SKM-1 treated with dmso at 0.1 percent for 144 hours (cell line): ENCODE data around the gene URB1.
"Not testable (repeated sequence)": the region's sequence is repeated elsewhere in the genome, so short reads cannot be mapped to it uniquely, and the experiment has no call there.

Source experiments
- DNase-seq: peaks from one replicate; lab custom pipeline; 2025; ENCODE audit not compliant: unreplicated experiment; lab: John Stamatoyannopoulos, UW

The URB1 gene

DNA sequence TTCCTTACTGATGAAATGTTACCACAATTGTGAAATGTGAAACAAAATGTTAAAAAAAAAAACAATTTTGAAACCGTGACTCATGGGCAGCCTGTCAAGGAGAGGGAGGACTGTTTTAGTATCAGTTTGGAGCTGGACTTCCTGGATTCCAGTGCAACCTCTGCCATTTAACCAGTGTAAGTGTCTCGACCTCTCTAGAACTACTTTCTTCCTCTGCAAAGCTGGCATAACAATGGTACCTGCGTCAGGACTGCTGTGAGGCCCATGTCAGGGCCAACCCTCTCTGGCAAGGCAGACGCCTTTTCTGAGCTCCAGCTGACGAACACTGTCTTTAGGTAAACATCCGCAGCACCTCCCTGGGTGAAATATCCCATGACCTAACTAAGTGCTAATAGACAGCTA, 20.9 kb downstream of the URB1 start:
- DNase-seq: no peak

DNA sequence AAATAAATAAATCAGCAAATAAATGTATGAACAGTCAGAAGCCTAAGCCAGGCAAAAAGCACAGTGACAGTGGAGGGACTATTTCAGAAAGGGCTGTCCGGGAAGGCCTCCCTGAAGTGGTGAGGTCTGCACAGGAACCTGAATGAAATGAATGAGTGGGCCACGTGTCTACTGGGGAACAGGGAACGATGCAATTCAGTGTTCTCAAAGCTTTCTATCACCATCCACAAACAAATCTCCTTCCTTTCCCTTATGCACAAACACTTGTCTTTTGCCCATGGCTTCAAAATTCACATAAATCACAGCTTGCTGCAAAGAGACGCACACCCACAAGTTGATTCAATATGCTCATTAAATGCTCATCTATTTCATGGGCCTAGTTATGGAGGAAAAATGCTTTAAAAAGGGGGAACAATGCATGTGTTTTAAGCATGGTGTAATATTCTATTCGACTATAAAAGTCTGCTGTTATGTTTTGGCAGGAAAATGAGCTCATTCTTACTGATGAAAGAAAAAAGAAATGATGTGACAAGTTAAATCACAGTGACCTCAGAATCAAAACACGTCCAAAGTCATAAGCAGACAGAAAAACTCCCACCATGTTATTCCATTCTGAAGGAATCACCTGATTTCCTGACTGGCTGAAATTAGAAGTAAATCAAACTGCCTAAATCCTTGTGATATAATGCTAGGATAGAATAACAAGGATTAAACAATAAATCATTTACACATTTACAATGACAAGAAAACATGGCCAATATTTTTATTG, 21.6 kb downstream of the URB1 start:
- DNase-seq: no peak

DNA sequence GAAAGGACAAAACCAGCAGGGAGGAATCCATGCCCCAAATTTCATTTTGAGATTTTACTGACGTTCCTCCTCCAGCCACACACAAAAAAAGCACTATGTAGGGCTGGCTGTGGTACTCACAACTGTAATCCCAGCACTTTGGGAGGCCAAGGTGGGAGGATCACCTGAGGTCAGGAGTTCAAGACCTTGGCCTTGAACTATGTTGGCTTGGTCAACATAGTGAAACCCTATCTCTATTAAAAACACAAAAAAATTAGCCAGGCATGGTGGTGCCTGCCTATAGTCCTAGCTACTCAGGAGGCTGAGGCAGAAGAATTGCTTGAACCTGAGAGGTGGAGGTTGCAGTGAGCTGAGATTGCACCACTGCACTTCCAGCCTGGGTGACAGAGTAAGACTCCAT, 23.9 kb downstream of the URB1 start:
- not testable (repeated sequence) for DNase-seq

DNA sequence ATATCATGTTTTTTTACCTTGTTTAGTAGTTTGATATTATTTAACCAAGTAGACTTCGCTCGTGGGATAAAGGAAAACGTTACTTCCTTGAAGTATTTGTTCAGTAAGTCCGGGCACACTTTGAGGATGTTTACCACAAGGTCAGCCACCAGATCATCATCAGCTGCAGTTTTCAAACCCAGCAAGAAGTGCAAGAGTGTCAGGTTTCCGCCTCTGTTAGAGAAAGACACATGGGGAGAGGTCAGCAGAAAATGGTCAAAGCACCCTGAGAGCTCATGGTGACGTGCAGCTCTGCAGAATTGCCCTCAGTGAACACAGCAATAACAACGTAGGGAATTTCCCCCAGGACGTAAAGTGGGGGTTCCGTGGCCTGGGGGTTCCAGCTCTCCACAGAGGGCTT, 24.4 kb downstream of the URB1 start:
- no peak for DNase-seq

DNA sequence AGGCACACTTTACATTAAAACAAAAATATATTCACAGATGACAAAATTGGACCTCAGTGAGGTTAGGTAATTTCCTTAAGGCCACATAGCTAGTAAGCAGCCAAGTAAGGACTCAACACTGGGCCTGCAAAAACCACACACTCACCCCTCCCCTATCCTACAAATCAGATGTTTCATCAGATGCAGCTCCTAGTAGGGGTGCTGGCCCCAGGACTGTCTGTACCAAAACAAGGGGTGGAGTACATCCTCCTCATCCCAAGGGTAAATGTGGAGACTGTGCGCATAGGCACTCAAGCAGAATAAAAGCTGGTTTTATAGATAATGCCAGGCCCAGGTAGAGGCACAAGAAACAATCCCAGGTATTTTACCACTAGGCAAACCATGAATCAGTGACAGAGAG, 25.7 kb downstream of the URB1 start:
- no peak for DNase-seq

DNA sequence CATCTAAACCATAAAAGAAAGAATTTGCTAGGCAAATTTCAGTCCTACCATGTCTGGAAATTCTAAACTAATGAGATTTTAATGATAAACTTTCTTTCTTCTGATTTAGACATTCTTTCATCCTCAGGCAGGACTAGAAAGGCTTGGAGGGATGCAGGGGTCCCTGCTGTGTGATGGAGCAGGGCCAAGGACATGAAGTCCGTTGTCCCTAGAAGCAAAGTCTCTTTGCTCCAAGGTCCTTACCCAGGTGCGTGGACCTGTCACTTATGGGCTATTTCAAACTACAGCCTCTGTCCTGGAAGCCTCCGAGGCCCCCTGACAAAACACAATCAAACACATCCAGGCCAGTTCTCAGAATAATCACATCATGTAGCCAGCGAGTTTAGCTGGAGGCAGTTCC, 26.6 kb downstream of the URB1 start:
- DNase-seq: no peak

- no peak for DNase-seq
These were observed 28.0 kb downstream of the URB1 start for GRCh38 chr21:32364796-32365195.

GRCh38 chr21:32364387-32364786, 28.4 kb downstream of the URB1 start:
- DNase-seq: no peak

DNA sequence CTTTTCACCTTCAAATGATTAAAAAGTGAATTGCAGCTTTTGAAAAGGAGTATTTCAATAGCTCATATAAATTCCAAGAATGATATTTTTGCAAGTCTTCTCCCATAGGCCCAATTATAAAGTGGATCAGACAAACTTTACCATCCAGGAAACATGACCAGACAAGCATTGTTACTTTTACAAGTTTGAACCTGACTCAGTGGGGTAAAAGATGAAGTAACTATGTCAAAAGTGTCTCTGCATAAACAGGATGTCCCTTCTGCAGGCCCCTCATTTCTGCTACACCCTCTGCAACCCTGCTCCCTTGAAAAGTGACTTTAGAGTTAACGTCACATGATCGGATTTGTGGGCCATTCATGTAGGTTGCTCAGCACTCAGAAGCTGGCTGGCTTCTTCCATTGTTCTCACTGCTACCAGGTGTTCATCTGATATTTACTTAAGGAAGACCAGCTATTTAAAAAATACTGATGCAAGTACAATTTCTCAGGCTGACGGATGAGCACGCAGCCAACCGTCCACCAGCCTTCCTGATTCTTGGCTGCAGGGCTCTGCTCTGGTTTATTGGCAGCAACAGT, 32.3 kb downstream of the URB1 start:
- DNase-seq: no peak

DNA sequence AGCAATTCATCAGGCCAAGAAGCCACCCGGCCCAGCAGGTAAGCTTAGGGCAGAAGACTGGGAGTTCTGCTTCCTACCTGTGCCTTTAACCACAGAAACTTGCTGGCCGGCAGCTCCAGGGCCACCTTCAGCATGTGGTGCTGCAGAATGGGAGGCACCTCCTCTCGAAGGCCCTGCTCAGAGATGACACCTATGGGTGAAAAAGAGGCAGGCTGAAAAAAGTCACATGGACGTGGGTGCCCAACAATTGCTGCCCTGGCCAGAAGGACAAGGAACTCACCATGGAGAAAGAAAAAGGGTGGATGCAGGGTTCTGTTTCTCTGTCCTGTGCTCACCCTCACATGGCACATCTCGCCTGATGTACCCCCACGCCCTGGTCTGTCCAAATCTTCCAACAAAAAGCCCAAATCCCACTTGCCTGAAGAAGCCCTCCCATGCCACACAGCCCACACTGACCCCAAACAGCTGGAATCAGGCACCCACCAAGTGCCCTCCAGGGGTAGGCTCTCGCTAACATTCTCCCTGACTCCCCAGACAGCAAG, 33.0 kb downstream of the URB1 start:
- no peak for DNase-seq

- no peak for DNase-seq
These were observed 35.9 kb downstream of the URB1 start for GRCh38 chr21:32356874-32357395.

DNA sequence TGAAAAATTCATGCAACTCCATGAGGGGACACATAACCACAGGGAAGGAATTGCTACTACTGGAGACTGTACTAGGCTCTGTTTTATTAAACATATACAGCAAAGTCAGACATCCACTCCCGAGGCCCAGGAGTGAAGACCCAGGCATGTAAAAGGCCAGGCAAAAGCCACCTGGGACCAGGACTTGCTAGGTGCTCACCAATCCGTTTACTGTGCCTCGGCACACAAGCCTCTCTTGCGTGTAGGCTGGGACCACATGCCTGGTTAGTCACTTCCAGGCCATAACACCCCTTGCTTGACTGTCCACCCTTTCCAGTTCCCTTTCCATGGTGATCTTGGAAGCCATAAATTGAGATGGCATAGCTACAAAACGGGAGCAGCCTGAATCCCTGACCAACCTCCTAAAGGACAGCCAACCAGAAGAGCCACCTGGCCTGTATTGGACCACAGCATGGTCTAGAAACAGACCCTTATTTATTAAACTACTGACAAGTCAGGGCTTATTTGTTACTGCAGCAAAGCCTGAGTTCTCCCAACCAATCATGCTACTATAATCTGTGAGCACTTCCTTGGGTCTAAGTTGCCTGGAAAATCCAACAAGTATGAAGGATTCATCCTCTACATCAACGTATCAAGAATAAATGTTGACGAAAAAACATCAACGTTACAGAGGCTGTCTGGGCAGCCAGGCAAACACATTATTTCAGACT, 39.7 kb downstream of the URB1 start:
- DNase-seq: no peak

DNA sequence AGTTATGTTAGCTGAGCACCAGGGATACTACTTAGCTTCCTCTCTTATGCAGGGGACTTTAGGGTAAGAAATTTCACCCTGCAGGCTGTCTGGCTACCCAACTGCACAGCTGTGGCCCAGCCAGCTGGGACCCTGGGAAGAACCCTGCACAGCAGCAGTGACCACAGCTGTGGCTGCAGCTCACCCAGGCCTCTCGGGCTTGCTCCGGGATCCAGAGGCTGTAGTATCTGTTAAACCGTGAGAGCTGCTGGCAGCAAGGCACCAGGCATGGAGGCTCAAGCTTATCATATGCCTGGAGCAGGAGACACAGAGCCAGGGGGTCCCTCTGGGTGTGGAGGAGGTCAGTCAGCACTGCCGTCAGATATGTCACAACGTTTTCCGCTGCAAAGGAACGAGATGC, 40.3 kb downstream of the URB1 start:
- DNase-seq: no peak

DNA sequence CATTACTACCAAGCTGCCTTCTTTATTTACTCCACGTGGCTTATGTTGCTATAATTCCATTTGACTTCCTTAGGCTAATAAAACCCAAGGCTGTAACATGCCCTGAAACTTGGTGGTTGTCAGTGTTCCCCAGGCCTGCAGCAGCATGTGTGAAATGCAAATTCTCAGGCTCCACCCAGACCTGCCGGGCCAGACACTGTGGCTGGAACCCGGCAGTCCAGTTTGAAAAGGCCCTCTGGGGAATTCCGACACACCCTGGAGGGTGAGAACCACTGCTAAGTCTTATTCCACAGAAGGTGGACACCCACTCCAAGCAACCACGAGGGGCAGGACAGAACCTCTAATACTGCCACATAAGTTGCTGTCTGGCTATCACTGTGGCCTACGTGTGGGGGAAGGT, 41.4 kb downstream of the URB1 start:
- DNase-seq: no peak

DNA sequence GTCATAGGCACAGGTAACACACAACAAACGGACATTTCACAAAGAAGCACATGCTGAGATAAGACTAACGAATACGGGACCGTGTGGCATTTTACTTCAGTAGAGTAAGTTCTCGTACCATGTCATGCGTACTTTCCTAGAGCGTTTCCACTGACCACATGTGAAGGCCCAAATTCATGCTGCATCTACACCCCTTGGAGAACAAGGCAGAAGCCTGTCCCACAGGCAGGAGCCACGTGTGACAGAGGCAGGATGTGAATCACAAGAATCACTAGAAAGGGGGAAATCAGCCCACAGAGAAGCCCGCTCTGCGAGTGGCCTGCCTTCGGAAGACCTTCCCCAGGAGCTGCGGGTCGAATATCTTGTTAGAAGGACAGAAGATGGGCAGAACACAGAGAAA, 41.8 kb downstream of the URB1 start:
- no peak for DNase-seq

DNA sequence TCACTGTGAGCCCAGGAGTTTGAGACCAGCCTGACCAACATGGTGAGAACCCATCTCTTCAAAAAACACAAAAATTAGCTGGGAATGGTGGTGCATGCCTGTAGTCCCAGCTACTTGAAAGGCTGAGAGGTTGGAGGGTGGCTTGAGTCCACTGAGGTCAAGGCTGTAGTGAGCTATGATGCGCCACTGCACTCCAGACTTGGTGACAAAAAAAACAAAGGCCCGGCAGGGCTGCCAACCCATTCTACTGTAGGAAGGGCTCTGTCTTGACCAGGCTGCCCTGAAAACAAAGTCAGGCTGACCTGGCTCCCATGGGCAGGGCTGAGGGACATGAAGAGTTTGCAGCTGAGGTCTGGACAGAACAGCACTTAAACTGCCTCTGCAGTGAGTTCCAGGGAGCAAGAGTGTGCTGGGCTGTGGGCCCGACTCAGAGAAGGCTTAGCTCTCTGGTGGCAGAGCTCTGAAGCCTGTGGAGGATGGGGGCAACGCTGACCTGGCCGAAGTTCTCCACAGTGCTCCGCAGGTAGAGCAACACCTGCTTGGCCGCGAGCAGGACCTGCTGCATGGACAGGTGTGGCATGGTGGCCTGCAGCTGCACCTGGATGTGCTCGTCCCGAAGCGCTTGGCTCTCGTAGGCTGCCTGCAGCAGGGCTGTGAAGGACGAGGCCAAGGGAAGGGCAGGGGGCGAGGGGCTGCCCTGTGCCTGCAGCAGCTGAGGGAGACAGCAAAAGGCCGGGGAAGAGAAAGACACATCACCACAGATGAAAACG, 42.4 kb downstream of the URB1 start:
- DNase-seq: no peak

DNA sequence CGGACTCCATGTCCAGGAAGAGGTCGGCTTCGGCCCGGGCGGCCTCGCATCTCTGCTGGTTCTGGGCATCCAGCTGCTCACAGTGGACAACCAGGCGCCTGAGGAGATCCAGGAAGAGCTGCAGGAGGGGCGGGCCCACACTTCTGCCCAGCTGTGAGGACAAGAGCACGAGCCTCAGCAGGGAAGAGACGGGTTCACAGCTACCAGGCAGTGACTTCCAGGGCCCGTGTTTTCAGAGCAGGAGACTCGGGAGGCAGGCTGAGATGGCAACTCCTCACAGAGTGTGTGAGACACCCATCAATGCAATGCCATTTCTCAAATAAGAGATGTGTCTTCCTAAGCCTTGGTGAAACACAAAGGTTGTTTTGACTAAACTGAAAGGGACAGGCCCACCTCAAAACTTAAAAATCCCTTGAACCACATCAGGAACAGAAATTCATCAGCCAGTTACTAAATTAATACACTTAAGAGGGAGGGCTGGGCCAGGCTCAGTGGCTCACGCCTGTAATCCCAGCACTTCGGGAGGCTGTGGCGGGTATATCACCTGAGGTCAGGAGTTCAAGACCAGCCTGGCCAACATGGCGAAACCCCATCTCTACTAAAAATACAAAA, 43.4 kb downstream of the URB1 start:
- DNase-seq: no peak

- no peak for DNase-seq
These were observed 44.0 kb downstream of the URB1 start for GRCh38 chr21:32348604-32349332.

DNA sequence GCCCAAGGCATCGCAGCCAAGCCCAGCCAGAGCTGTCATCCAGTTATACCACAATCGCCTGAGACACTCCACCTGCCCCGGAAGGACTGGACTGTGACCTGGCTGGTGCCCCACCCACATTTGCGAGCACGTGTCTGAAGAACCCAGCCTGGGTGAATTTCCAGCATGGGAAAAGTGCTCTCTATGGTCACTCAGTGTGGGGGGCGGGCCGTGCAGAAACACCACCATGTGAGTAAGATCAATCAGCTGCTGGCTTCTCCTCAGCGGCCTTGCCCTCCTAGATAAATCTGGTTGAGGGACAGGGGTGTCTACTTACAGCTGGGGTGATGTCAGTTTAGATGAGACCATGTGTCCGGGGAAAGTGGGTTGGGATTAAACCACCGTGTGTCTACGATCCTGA, 44.8 kb downstream of the URB1 start:
- DNase-seq: no peak

DNA sequence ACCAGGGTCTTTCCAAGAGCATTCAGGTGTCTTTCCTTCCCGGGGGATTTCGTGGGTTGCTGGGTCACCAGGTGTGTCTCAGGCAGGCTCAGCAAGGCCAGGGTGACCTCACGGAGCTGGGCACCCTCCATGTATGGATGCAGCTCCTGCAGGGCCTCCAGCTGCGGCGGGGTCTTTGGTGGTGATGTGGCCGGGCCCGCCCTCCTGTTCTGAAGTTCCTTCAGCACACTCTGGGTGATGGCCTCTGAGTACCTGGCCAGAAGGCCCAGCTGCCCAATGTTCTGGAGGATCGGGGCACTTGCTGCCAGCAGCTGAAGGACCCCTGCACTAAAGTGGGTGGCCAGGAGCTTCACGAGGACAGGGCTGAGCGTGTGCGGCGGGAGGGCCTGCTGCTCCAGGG, 45.5 kb downstream of the URB1 start:
- no peak for DNase-seq
